IPS-18a (cell line): ENCODE measurements around the gene CPAMD8.

Experiments
- H3K27ac ChIP-seq: one replicate; pipeline ENCODE4 v1.5.1; 2013; ENCODE audit warnings: low read length
- H3K27me3 ChIP-seq: one replicate; pipeline ENCODE4 v1.6.1; 2013; ENCODE audit warnings: mild to moderate bottlenecking, low read length; ENCODE audit not compliant: control insufficient read depth, insufficient read depth
- H3K36me3 ChIP-seq: one replicate; pipeline ENCODE4 v1.6.1; 2013; ENCODE audit warnings: low read depth, low read length; ENCODE audit not compliant: control insufficient read depth
- H3K4me1 ChIP-seq: one replicate; pipeline ENCODE4 v1.6.1; 2013; ENCODE audit warnings: low read depth, low read length; ENCODE audit not compliant: control insufficient read depth
- H3K4me3 ChIP-seq: one replicate; pipeline ENCODE4 v1.5.1; 2013; ENCODE audit warnings: low read length
- H3K9ac ChIP-seq: one replicate; pipeline ENCODE4 v1.6.1; 2013; ENCODE audit warnings: mild to moderate bottlenecking, low read length, moderate library complexity
- H3K9me3 ChIP-seq: one replicate; pipeline ENCODE4 v1.6.1; 2013; ENCODE audit warnings: low read depth, low read length; ENCODE audit not compliant: control insufficient read depth

Gene CPAMD8

DNA sequence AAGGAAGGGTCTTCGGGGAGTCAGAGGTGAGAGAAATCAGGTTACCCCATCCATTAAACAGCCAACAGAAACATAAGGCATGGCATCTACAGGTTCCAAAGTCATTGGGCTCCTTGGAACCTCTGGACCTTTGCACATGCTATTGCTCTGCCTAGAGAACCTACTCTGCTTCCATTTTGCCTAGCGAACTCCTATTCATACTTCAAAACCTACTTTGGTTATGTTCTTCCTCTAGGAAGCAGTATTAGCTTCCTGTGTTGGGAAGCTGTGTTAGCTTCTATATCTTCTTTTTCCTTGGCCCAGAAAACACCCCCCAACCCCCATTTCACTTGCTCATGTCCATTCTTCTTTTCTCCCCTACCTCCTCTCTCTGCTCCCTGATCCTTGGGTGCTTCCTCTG is 98.3 kb downstream of the CPAMD8 start:
- Histone ChIP-seq H3K4me1 (no peaks in the 10 kb centered on the region), H3K27me3 (no peaks in the 10 kb centered on the region), H3K9me3 (no peaks in the 10 kb centered on the region), H3K27ac (no peak overlapping the region), H3K4me3 (no peak overlapping the region), H3K36me3 (no peaks in the 10 kb centered on the region), H3K9ac (no peak overlapping the region)

DNA sequence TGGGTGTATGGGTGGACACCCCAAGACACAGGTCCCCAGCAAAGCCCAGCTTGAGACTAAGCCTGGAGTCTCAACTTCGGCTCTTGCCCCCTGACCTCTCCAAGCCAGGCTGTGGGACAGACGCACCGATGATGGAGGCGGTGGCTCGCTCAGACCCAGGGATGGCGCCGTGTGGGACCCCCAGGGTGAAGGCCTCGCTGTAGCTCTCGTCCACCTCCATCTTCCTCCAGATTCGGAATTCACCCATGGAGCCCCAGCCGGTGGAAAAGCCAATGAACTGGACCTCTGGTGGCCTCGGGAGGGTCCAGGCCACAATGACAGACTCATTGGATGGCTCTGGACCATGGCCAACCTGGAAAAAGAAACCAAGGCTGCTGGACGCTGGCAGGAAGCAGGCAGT is 98.7 kb downstream of the CPAMD8 start:
- no peaks in the 10 kb centered on the region for H3K27me3 ChIP-seq
- H3K27ac ChIP-seq = no peak overlapping the region
- no peaks in the 10 kb centered on the region for H3K4me1 ChIP-seq
- no peaks in the 10 kb centered on the region for H3K36me3 ChIP-seq
- H3K9ac ChIP-seq = no peak overlapping the region
- no peak overlapping the region for H3K4me3 ChIP-seq
- H3K9me3 ChIP-seq = no peaks in the 10 kb centered on the region

- no peaks in the 10 kb centered on the region for H3K36me3 ChIP-seq
- H3K9me3 ChIP-seq = no peaks in the 10 kb centered on the region
- no peak overlapping the region for H3K9ac ChIP-seq
- no peak overlapping the region for H3K4me3 ChIP-seq
- H3K4me1 ChIP-seq = no peaks in the 10 kb centered on the region
- no peaks in the 10 kb centered on the region for H3K27me3 ChIP-seq
- no peak overlapping the region for H3K27ac ChIP-seq
These were observed 103.7 kb downstream of the CPAMD8 start for GRCh38 chr19:16922949-16923348.

- H3K9ac ChIP-seq = no peak overlapping the region
- no peak overlapping the region for H3K27ac ChIP-seq
- no peaks in the 10 kb centered on the region for H3K27me3 ChIP-seq
- H3K9me3 ChIP-seq = no peaks in the 10 kb centered on the region
- H3K4me1 ChIP-seq = no peaks in the 10 kb centered on the region
- H3K36me3 ChIP-seq = no peaks in the 10 kb centered on the region
- no peak overlapping the region for H3K4me3 ChIP-seq
These were observed 104.0 kb downstream of the CPAMD8 start for GRCh38 chr19:16922592-16922934.

- H3K27me3 ChIP-seq = no peaks in the 10 kb centered on the region
- no peaks in the 10 kb centered on the region for H3K9me3 ChIP-seq
- H3K9ac ChIP-seq = no peak overlapping the region
- H3K4me3 ChIP-seq = no peak overlapping the region
- H3K4me1 ChIP-seq = no peaks in the 10 kb centered on the region
- H3K27ac ChIP-seq = no peak overlapping the region
- H3K36me3 ChIP-seq = no peaks in the 10 kb centered on the region
These were observed 104.6 kb downstream of the CPAMD8 start for GRCh38 chr19:16921766-16922591.

DNA sequence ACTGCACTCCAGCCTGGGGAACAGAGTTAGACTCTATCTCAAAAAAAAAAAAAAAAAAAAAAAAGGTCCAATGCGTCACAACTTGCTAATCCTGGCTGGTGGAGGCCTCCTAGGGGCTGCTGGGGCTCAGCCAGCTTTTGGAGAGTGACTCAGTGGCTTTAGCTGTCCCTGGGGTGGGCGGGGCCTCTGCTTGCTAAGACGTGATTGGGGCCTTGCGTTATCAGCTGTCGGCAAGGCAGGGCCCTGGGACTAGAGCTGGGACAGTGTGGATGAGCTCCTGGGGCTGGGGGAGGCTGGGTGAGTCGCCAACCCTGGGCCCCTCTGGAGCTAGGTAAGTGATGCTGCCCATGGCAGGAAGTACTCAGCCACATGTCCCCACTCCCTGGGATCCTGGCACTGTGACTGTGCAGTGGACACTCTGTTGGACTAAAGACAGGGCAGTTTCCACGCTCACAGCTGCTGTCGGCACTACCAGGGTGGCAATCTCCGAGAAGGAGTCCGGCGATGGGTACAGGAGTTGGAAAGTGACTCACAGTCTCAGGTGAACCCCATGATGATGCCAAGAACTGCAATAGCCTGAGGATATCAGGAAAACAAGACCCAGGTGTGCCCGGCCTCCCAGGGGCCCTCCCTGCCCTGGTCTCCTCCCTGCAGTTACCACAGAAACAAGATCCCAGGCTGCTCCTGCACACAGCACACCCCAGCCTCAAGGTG is 105.6 kb downstream of the CPAMD8 start:
- no peaks in the 10 kb centered on the region for H3K9me3 ChIP-seq
- H3K27ac ChIP-seq = no peak overlapping the region
- no peak overlapping the region for H3K9ac ChIP-seq
- no peaks in the 10 kb centered on the region for H3K4me1 ChIP-seq
- H3K36me3 ChIP-seq = no peaks in the 10 kb centered on the region
- no peak overlapping the region for H3K4me3 ChIP-seq
- no peaks in the 10 kb centered on the region for H3K27me3 ChIP-seq

DNA sequence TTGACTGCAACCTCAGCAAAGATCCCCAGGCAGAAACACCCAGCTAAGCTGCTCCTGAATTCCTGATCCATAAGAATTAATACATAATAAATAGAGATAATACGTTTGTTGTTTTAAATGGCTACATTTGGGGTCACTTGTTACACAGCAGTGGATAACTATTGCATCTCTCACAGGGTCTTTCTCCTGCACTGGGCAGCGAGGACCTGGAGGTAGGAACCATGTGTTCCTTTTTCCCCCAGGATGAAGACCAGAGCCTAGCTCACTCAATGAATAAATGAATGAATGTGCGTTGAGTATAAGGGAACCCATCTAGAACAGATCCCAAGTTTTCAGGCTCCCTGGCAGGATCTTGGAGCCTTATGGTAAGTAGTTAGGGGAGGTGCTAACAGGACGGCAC is 107.1 kb downstream of the CPAMD8 start:
- Histone ChIP-seq H3K36me3 (no peaks in the 10 kb centered on the region), H3K9ac (no peak overlapping the region), H3K4me1 (no peaks in the 10 kb centered on the region), H3K27me3 (no peaks in the 10 kb centered on the region), H3K4me3 (no peak overlapping the region), H3K9me3 (no peaks in the 10 kb centered on the region), H3K27ac (no peak overlapping the region)

DNA sequence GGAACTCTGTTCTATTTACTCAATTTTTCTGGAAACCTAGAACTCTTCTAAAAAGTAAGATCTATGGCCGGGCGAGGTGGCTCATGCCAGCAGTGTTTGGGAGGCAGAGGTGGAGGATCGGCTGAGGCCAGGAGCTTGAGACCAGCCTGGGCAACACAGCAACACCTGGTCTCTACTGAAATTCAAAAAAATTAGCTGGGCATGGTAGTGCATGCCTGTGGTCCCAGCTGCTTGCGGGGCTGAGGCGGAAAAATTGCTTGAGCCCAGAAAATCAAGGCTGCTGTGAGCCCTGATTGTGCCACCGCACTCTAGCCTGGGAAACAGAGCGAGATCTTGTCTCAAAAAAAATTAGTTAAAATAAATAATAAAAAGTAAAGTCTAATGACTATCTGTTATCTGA is 109.2 kb downstream of the CPAMD8 start:
- Histone ChIP-seq H3K27ac (no peak overlapping the region), H3K9me3 (no peaks in the 10 kb centered on the region), H3K4me3 (no peak overlapping the region), H3K9ac (no peak overlapping the region), H3K27me3 (no peaks in the 10 kb centered on the region), H3K4me1 (no peaks in the 10 kb centered on the region), H3K36me3 (no peaks in the 10 kb centered on the region)

- Histone ChIP-seq H3K27ac (no peak overlapping the region), H3K4me1 (no peaks in the 10 kb centered on the region), H3K27me3 (no peaks in the 10 kb centered on the region)
These were observed 110.9 kb downstream of the CPAMD8 start for GRCh38 chr19:16915734-16916133.

GRCh38 chr19:16915135-16915534 is 111.5 kb downstream of the CPAMD8 start:
- H3K36me3 ChIP-seq = no peaks in the 10 kb centered on the region
- H3K27ac ChIP-seq = no peak overlapping the region
- H3K4me3 ChIP-seq = no peak overlapping the region
- no peaks in the 10 kb centered on the region for H3K9me3 ChIP-seq
- H3K9ac ChIP-seq = no peak overlapping the region
- H3K4me1 ChIP-seq = no peaks in the 10 kb centered on the region
- H3K27me3 ChIP-seq = no peaks in the 10 kb centered on the region

More at GRCh38 chr19:16915734-16916133, 110.9 kb downstream of the CPAMD8 start:
- Histone ChIP-seq H3K4me3 (no peak overlapping the region), H3K36me3 (no peaks in the 10 kb centered on the region), H3K9me3 (no peaks in the 10 kb centered on the region), H3K9ac (no peak overlapping the region)

GRCh38 chr19:16914421-16914820 is 112.2 kb downstream of the CPAMD8 start:
- Histone ChIP-seq H3K27me3 (no peaks in the 10 kb centered on the region), H3K9me3 (no peaks in the 10 kb centered on the region), H3K27ac (no peak overlapping the region), H3K4me1 (no peaks in the 10 kb centered on the region), H3K4me3 (no peak overlapping the region), H3K36me3 (no peaks in the 10 kb centered on the region), H3K9ac (no peak overlapping the region)

GRCh38 chr19:16912780-16913179 is 113.8 kb downstream of the CPAMD8 start:
- Histone ChIP-seq H3K9ac (no peak overlapping the region), H3K9me3 (no peaks in the 10 kb centered on the region), H3K27ac (no peak overlapping the region), H3K4me1 (no peaks in the 10 kb centered on the region), H3K27me3 (no peaks in the 10 kb centered on the region), H3K4me3 (no peak overlapping the region), H3K36me3 (no peaks in the 10 kb centered on the region)
